ENCODE measurements around the gene FOXO6.

Gene FOXO6

DNA sequence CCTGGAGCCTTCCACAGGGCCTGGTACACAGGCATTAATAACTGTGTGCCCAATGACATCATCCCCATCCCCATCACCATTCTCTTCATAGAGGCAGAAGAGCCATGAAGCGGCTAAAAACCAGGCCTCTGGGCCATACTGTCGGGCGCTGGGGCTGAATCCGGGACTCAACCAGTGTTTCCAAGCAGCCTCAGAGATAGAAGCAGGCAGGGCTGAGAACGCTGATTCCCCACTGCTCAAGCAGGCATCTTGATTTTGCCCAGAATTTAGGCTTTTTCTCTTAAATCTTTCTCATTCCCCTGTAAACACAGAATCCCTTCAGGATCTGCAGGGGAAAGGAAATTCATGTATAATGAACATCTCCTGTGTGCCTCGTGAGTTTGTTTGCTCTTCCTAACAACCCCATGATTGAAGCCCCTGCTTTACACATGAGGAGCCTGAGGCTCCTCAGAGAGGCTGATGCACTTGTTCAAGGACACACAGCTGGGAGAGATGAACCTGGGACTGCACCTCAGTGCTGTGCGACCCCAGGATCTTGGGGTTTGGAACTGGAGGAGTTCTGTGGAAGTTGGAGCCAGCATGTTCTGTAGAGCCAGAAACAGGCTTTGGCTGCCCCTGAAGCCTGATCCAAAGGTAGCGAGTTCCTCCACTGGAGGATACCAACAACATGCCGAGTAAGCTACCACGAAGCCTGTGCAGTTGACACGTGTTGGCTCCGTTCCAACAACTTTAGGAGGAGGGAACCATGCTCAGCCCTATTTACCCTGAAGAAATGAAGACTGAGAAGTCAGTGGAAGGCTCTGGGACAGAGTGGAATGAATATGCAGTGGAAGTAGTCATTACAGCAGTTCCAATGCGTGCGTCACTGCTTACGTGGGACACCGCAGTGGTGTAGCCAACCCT is 67.8 kb downstream of the FOXO6 start:
- no peak for DNase-seq

DNA sequence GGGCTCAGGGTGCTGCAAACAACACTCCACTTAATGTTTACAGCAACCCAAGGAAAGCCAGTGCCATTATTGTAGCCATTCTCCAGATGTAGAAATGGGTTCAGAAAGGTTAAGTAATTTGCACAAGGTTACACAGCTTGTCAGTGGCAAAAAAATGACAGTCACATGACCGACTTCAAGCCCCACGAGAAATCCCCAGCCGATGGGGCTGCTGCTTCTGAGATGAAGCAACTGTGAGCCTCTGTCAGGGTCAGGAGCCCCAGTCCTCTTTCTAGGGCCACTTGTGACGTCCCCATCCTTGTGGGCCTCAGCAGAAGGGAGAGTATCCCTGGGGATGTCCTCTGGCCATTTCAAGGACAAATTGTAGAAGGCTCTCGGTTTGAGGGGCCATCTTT is 68.4 kb downstream of the FOXO6 start:
- DNase-seq = no peak

DNA sequence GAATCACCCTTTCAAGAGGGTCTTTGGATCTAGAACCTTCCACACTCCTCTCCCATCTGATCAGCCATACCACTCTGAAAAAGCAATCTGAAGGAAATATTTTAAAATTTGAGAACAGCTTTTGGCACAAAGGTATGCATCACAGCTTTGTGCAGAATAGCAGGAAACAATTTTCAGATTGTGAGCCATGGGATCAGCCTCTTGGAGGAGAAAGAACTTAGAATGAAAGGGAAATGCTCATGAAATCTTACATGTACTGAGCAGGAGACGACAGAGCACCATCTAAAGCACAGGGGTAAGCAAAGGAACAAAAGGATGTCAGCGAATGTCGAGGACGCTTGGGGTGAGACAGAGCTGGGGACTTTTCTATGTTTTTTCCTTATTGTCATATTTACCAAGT is 68.8 kb downstream of the FOXO6 start:
- no peak for DNase-seq

DNA sequence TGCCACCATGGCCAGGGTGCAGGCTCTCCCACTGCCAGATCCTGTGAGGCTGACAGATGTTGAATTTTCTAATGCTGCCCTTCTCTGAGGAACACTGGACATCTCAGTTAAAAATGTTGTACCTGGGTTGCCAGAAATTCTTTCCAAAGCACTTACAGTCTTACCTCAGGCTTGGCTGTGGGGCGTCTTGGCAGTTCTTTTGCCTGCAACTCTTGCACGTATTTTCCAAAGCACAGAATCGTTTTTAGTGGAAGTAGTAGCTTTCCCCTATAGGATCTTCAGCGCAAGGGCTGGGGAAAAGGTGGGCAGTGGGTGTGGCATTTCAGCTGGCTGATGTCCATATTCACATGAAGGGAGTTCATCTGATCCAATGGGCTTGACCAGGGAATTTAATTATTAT is 69.3 kb downstream of the FOXO6 start:
- no peak for DNase-seq

DNA sequence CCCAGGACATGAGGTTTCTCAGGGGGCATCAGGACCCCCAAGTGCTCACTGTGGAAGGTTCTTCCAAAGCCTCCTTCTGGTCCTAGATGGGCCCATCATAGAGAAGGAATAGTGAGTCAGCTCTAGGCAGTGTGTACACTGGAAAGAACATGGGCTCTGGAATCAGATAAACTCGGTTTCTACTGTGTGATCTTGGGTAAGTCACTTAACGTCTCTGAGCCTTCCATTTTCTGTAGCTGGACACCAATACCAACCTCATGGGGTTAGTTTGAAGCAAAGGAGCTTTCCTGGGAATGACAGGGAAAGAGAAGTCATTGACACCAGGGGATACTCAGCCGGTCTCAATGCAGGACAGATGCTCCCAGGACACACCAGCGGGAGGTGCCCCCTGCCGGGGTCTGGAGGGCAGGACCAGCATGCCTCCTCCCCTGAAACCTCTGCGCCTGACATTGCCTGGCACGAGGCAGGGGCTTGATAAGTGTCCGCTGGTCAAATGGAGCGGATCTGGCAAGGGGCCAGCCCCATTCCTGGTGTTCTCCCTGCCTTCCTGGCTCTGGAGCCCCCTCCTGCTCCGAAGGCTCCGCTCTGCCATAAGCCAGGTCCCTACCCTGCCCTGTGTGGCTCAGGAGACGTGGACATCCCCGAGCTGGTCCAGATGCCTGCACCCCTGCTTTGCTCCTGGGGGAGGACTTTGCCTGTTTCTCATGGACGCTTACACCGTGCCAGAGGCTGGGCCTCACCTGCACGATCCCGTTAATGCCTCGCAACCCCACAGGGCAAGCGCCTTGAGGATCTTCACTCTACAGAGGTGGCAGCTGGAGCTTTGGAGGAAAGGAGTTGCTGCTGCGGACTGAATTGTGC is 70.5 kb downstream of the FOXO6 start:
- DNase-seq = no peak
